HL-60 (cell line): ENCODE results near the gene TTC34.

Experiments
- GABPA ChIP-seq: IDR thresholded peaks from 2 replicates; pipeline ENCODE4 v1.6.1; 2012; ENCODE audit warnings: low read depth
- TF ChIP-seq, protein P1 (sequence below): IDR thresholded peaks from one replicate; pipeline ENCODE4 v1.5.1; 2011; ENCODE audit warnings: low read length, control low read depth, inconsistent platforms; ENCODE audit not compliant: insufficient read depth

DNA sequence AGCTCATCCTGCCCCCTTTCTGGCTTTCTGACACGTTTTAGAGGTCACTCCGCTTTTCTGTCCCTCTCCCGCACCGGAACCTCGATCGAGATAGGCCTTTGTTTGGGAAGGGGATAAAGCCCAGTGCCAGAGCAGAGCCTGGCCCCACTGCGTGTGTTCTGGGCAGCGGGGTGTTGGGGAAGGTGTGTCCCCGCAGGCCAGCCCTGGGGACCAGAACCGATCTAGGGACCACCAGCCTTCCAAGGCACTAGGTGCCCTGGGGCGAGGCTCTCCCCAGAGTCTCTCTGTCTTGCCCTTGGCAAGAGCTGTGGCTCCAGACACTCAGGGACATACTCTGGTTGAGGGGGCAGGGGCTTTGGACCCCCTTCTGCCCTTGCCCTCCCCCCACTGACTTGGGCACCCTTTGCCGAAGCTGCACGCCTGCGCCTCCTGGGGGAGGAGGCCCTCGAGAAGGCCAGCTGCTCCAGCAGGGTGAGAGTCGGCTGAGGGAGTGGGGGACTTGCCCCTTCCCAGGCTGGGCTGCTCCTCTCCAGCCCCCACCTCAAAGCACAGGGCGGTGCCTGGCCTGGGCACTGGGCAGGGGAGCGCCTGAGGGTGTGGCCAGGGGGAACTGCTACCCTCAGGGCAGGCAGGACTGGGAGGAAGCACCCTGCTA, 198.5 kb downstream of the TTC34 start:
- TF ChIP-seq, protein P1, sequence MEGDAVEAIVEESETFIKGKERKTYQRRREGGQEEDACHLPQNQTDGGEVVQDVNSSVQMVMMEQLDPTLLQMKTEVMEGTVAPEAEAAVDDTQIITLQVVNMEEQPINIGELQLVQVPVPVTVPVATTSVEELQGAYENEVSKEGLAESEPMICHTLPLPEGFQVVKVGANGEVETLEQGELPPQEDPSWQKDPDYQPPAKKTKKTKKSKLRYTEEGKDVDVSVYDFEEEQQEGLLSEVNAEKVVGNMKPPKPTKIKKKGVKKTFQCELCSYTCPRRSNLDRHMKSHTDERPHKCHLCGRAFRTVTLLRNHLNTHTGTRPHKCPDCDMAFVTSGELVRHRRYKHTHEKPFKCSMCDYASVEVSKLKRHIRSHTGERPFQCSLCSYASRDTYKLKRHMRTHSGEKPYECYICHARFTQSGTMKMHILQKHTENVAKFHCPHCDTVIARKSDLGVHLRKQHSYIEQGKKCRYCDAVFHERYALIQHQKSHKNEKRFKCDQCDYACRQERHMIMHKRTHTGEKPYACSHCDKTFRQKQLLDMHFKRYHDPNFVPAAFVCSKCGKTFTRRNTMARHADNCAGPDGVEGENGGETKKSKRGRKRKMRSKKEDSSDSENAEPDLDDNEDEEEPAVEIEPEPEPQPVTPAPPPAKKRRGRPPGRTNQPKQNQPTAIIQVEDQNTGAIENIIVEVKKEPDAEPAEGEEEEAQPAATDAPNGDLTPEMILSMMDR = no peak
- no peak for TF ChIP-seq GABPA
